ENCODE measurements around the gene FILIP1L.

DNA sequence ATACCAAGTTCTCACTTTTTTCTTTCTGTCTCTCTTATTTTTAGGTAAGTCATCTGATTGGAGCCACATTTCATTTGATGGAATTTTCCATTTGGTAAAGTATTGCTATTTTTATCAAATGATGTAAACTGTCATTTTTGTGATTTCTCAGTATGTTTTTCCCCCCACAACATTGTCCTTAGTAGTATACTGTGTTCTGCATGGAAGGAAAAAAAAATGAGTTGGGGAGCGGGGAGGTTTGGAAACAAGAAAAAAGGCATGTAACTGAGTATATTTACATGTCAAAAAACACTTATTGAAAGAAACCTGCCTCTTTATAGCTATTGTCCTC is 104.2 kb downstream of the FILIP1L start:
- TF ChIP-seq, protein P1, sequence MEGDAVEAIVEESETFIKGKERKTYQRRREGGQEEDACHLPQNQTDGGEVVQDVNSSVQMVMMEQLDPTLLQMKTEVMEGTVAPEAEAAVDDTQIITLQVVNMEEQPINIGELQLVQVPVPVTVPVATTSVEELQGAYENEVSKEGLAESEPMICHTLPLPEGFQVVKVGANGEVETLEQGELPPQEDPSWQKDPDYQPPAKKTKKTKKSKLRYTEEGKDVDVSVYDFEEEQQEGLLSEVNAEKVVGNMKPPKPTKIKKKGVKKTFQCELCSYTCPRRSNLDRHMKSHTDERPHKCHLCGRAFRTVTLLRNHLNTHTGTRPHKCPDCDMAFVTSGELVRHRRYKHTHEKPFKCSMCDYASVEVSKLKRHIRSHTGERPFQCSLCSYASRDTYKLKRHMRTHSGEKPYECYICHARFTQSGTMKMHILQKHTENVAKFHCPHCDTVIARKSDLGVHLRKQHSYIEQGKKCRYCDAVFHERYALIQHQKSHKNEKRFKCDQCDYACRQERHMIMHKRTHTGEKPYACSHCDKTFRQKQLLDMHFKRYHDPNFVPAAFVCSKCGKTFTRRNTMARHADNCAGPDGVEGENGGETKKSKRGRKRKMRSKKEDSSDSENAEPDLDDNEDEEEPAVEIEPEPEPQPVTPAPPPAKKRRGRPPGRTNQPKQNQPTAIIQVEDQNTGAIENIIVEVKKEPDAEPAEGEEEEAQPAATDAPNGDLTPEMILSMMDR (conservative IDR thresholded peaks at IDR 0.05; ENCODE audit: low read length) = no peak
- no peak for TF ChIP-seq EZH2phosphoT487 (IDR thresholded peaks at IDR 0.05; ENCODE audit: borderline replicate concordance, low read depth, low read length)
